Measurements from ENCODE around the gene CHMP6. TPM values are rescaled to one million over a fixed set of nuclear protein-coding genes. Genes with fewer than 3 reads are reported as not detected.

CHMP6 gene
- total RNA-seq, 1 donor: 21.4 TPM

DNA sequence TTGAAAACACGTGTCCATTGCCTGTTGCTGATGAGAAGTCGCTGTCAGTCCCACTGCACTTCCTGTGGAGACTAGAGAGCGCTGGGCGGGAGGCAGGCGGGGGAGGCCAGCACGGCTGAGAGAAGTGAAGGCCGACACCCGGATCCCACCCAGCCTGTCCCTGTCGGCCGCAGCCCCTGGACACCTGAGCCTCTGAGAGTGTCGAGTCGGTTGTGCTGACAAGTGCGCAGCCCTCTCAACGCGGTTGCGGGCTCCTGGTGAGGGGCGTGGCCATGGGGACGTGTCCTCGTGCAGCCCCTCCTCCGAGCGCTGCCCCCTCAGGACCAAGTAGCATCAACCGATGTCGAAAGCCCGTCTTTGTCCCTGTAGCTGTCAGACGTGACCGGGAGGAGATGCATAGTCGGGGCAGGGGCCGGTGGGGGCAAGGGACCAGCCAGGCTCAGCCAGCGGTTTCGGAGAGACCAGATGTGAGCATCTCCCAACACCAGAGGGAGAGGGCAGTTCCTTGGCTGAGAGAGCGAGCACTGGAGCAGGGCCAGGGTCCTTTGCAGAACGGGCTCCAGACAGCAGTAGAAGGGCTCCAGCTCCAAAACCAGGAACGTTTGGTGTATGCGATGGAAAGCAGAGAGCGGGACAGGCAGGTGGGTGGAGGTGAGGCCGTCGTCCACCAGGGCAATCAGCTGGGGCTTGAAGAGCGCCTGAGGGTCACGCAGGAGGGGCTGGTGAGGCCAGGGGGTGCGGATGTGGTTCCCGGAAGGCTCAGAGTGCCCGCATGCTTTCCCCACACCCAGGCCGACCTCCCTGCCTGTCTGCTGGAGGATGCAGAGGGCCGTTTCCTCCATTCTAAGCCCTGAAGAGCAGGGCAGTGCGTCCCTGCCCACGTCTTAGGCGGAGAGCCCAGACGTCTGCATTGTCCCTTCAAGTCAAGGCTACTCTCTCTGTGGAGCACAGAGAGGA lies 43.3 kb upstream of the CHMP6 start:
- H2AFZ ChIP-seq (ENCODE audit: low read length): no peak overlapping the region
- no peak overlapping the region for H3K4me2 ChIP-seq (ENCODE audit: insufficient read depth, low read length)
- peaks cover 11% of the 10 kb centered on the region for H3K36me3 ChIP-seq (ENCODE audit: insufficient read depth, low read length)
- DNase-seq (ENCODE audit: insufficient read length, low spot score, missing footprints): peak; percentile 70
- no peak overlapping the region for H3K27ac ChIP-seq (ENCODE audit: low read depth, low read length)
- H4K20me1 ChIP-seq (ENCODE audit: insufficient read depth, low read length): no peaks in the 10 kb centered on the region
- H3K4me1 ChIP-seq (ENCODE audit: insufficient read depth, low read length): no peaks in the 10 kb centered on the region
- no peak for TF ChIP-seq CTCF (IDR thresholded peaks at IDR 0.05; ENCODE audit: extremely low read depth, low read depth, low read length)
- H3K79me2 ChIP-seq (ENCODE audit: insufficient read depth, low read length): no peaks in the 10 kb centered on the region
- no peaks in the 10 kb centered on the region for H3K27me3 ChIP-seq (ENCODE audit: insufficient read depth, low read length)
- no peak overlapping the region for H3K4me3 ChIP-seq (ENCODE audit: insufficient read depth, low read length)
- H3K9me3 ChIP-seq (ENCODE audit: low read depth, low read length): no peaks in the 10 kb centered on the region

- Histone ChIP-seq H3K4me2 (ENCODE audit: insufficient read depth, low read length) (no peak overlapping the region), H2AFZ (ENCODE audit: low read length) (no peak overlapping the region), H3K9me3 (ENCODE audit: low read depth, low read length) (no peaks in the 10 kb centered on the region), H3K4me1 (ENCODE audit: insufficient read depth, low read length) (no peaks in the 10 kb centered on the region), H4K20me1 (ENCODE audit: insufficient read depth, low read length) (no peaks in the 10 kb centered on the region), H3K27me3 (ENCODE audit: insufficient read depth, low read length) (no peaks in the 10 kb centered on the region), H3K4me3 (ENCODE audit: insufficient read depth, low read length) (no peak overlapping the region), H3K27ac (ENCODE audit: low read depth, low read length) (no peak overlapping the region), H3K36me3 (ENCODE audit: insufficient read depth, low read length) (peaks cover 11% of the 10 kb centered on the region), H3K79me2 (ENCODE audit: insufficient read depth, low read length) (no peaks in the 10 kb centered on the region)
- DNase-seq (ENCODE audit: insufficient read length, low spot score, missing footprints): peak; percentile 45
- no peak for TF ChIP-seq CTCF (IDR thresholded peaks at IDR 0.05; ENCODE audit: extremely low read depth, low read depth, low read length)
These were observed 42.6 kb upstream of the CHMP6 start for GRCh38 chr17:80948976-80949450.

DNA sequence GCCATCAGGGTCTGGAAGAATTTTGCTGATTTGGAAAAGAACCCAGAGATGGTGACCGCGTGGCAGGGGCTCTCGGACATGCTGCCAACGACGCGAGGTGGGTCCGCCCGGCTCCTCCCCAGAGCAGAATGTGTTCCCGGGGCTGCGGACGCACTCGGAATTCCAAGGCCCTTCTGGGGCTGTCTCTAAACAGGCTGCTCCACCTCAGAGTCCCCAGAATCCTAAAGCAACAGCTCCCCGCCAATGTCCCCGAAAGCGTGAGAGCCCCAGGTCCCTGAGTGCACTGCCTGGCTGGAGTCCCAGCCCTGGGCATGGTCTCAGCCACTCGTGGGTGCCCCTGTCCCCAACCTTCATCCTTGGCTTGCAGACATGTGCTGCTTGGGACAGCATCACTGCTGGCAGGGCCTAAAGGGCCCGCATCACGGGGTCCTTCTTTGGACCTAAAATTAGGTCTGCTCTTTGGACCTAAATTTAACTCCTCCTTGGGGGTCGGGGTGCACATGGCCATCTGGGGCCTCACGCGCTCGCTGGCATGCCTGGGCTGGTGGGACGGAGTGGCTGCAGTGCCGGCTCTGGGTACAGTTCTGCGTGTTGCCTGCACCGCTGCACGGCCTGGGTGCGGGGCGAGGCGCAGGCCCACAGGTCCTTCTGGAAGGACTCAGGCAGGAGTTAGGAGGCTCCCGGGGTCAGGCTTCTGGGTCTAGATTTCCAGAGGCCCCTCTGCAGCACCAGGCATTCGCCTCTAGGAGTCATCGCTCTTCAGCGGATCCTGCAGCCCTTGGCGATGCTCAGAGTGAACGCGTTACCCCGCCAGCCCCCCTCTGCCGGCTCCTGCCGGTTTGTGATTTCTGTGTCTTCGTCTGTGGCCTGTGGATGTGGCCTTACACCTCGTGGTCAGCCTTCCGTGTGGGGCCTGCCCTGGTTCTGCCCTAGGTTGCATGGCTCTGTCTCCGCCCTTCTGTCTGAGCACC lies 41.9 kb upstream of the CHMP6 start:
- no peaks in the 10 kb centered on the region for H4K20me1 ChIP-seq (ENCODE audit: insufficient read depth, low read length)
- H3K4me1 ChIP-seq (ENCODE audit: insufficient read depth, low read length): no peaks in the 10 kb centered on the region
- TF ChIP-seq CTCF (IDR thresholded peaks at IDR 0.05; ENCODE audit: extremely low read depth, low read depth, low read length): no peak
- peak; percentile 73 for DNase-seq (ENCODE audit: insufficient read length, low spot score, missing footprints)
- H2AFZ ChIP-seq (ENCODE audit: low read length): no peak overlapping the region
- H3K27ac ChIP-seq (ENCODE audit: low read depth, low read length): no peak overlapping the region
- H3K79me2 ChIP-seq (ENCODE audit: insufficient read depth, low read length): no peaks in the 10 kb centered on the region
- H3K4me2 ChIP-seq (ENCODE audit: insufficient read depth, low read length): no peak overlapping the region
- H3K9me3 ChIP-seq (ENCODE audit: low read depth, low read length): no peaks in the 10 kb centered on the region
- H3K36me3 ChIP-seq (ENCODE audit: insufficient read depth, low read length): peaks cover 11% of the 10 kb centered on the region
- no peaks in the 10 kb centered on the region for H3K27me3 ChIP-seq (ENCODE audit: insufficient read depth, low read length)
- no peak overlapping the region for H3K4me3 ChIP-seq (ENCODE audit: insufficient read depth, low read length)
